ENCODE results near the gene KCMF1. TPM values are rescaled to one million over a fixed set of nuclear protein-coding genes. Genes with fewer than 3 reads are reported as not detected.

Gene KCMF1
- polyA plus RNA-seq, 3 donors = 22.5 to 52.9 (median 28.5) TPM

GRCh38 chr2:85018049-85018447, 47.1 kb downstream of the KCMF1 start:
- Histone ChIP-seq H3K27me3 (ENCODE audit: control insufficient read depth in 2 of 2, insufficient read depth in 2 of 2, low read length in 2 of 2) (no peaks in the 10 kb centered on the region), H4K20me1 (ENCODE audit: insufficient read depth, low read length) (peaks cover 95% of the 10 kb centered on the region), H2AFZ (ENCODE audit: insufficient read depth, low read depth, low read length, poor library complexity, severe bottlenecking) (no peak overlapping the region), H3K9me3 (replicated peaks in 1 of 2; ENCODE audit: control insufficient read depth in 1 of 2, insufficient read depth in 1 of 2, low read length in 2 of 2) (no peaks in the 10 kb centered on the region), H3K27ac (ENCODE audit: low read depth in 1 of 2, low read length in 2 of 2) (no peak overlapping the region), H3K36me3 (replicated peaks in 1 of 2; ENCODE audit: control insufficient read depth in 1 of 2, insufficient read depth in 2 of 2, low read length in 2 of 2) (no peaks in the 10 kb centered on the region), H3K9ac (ENCODE audit: insufficient read depth, low read length, poor library complexity, severe bottlenecking) (no peak overlapping the region), H3K4me3 (replicated peaks in 1 of 3; ENCODE audit: low read depth in 2 of 3, low read length in 3 of 3) (no peak overlapping the region), H3K79me2 (ENCODE audit: insufficient read depth, low read length) (peaks cover 98% of the 10 kb centered on the region), H3K4me1 (ENCODE audit: control insufficient read depth in 1 of 2, insufficient read depth in 2 of 2, low read length in 2 of 2) (peaks cover 28 to 38% of the 10 kb centered on the region in 2 donors), H3K4me2 (replicated peaks; ENCODE audit: extremely low read depth, low read length, poor library complexity, severe bottlenecking) (no peak overlapping the region)
- no peak overlapping the region for H3K4me3 Mint-ChIP-seq
- no peak for DNase-seq
- peak; percentile 2 for TF ChIP-seq CTCF (IDR thresholded peaks at IDR 0.05)
- H3K27ac Mint-ChIP-seq = peak overlapping the region in 2 of 7 donors; percentile 30 to 54
- WGBS (ENCODE audit: insufficient coverage) = 100% methylated on average over 2 of the region's 8 CpGs
- peaks cover 0 to 3% (median 0%) of the 10 kb centered on the region in 7 donors for H3K9me3 Mint-ChIP-seq
- peaks cover 44% of the 10 kb centered on the region for H3K4me1 Mint-ChIP-seq
- H3K36me3 Mint-ChIP-seq = peaks cover 3 to 20% of the 10 kb centered on the region in 2 donors
- H3K27me3 Mint-ChIP-seq (ENCODE audit: low read depth in 3 of 3) = no peaks in the 10 kb centered on the region
- intact Hi-C loops (cut with micrococcal nuclease) = no loop called here

- Histone ChIP-seq H3K4me2 (replicated peaks; ENCODE audit: extremely low read depth, low read length, poor library complexity, severe bottlenecking) (no peak overlapping the region), H3K27ac (ENCODE audit: low read depth in 1 of 2, low read length in 2 of 2) (no peak overlapping the region), H3K79me2 (ENCODE audit: insufficient read depth, low read length) (peaks cover 97% of the 10 kb centered on the region)
Measured at GRCh38 chr2:85019121-85019520, 48.2 kb downstream of the KCMF1 start.

More at GRCh38 chr2:85019121-85019520, 48.2 kb downstream of the KCMF1 start:
- H3K9me3 Mint-ChIP-seq = peaks cover 0 to 3% (median 0%) of the 10 kb centered on the region in 7 donors
- intact Hi-C loops (cut with micrococcal nuclease) = no loop called here
- H3K4me1 Mint-ChIP-seq = peaks cover 36% of the 10 kb centered on the region
- TF ChIP-seq CTCF (IDR thresholded peaks at IDR 0.05) = no peak
- no peak overlapping the region for H3K9ac ChIP-seq (ENCODE audit: insufficient read depth, low read length, poor library complexity, severe bottlenecking)
- no peaks in the 10 kb centered on the region for H3K27me3 ChIP-seq (ENCODE audit: control insufficient read depth in 2 of 2, insufficient read depth in 2 of 2, low read length in 2 of 2)
- peaks cover 95% of the 10 kb centered on the region for H4K20me1 ChIP-seq (ENCODE audit: insufficient read depth, low read length)
- H3K36me3 ChIP-seq (replicated peaks in 1 of 2; ENCODE audit: control insufficient read depth in 1 of 2, insufficient read depth in 2 of 2, low read length in 2 of 2) = peaks cover 0 to 1% of the 10 kb centered on the region in 2 donors
- no peak for DNase-seq
- peak overlapping the region in 2 of 7 donors; percentile 2 to 26 for H3K27ac Mint-ChIP-seq
- no peak overlapping the region for H3K4me3 Mint-ChIP-seq
- H3K4me1 ChIP-seq (ENCODE audit: control insufficient read depth in 1 of 2, insufficient read depth in 2 of 2, low read length in 2 of 2) = peaks cover 26 to 34% of the 10 kb centered on the region in 2 donors
- H2AFZ ChIP-seq (ENCODE audit: insufficient read depth, low read depth, low read length, poor library complexity, severe bottlenecking) = no peak overlapping the region
- H3K9me3 ChIP-seq (replicated peaks in 1 of 2; ENCODE audit: control insufficient read depth in 1 of 2, insufficient read depth in 1 of 2, low read length in 2 of 2) = no peaks in the 10 kb centered on the region
- H3K27me3 Mint-ChIP-seq (ENCODE audit: low read depth in 3 of 3) = no peaks in the 10 kb centered on the region
- no peak overlapping the region for H3K4me3 ChIP-seq (replicated peaks in 1 of 3; ENCODE audit: low read depth in 2 of 3, low read length in 3 of 3)
- peaks cover 5 to 22% of the 10 kb centered on the region in 2 donors for H3K36me3 Mint-ChIP-seq
